Fibroblast of lung (primary cell): ENCODE results near the gene HSD3B7. TPM values are rescaled to one million over a fixed set of nuclear protein-coding genes. Genes with fewer than 3 reads are reported as not detected.

Experiments used
- DNase-seq, 2 donors: peaks; one replicate each; pipeline versions ENCODE4 v3.0.0 to v3.0.0-alpha.2; 2010; ENCODE audit warnings: low read depth in 2 of 2
- H2AFZ ChIP-seq: 2 replicates; pipeline ENCODE4 v1.5.1; 2012; ENCODE audit warnings: low read length, control low read depth, inconsistent platforms
- H3K27ac ChIP-seq: 2 replicates; pipeline ENCODE4 v1.5.1; 2011; ENCODE audit warnings: low read length, control low read depth; ENCODE audit not compliant: insufficient read depth
- H3K27me3 ChIP-seq: 2 replicates; pipeline ENCODE4 v1.5.1; 2011; ENCODE audit warnings: mild to moderate bottlenecking, low read length; ENCODE audit not compliant: control insufficient read depth, insufficient read depth
- H3K36me3 ChIP-seq: 2 replicates; pipeline ENCODE4 v1.5.1; 2011; ENCODE audit warnings: low read length; ENCODE audit not compliant: control insufficient read depth, insufficient read depth
- H3K4me1 ChIP-seq: 2 replicates; pipeline ENCODE4 v1.5.1; 2011; ENCODE audit warnings: low read length; ENCODE audit not compliant: control insufficient read depth, insufficient read depth; ENCODE audit errors: extremely low read depth
- H3K4me2 ChIP-seq: 2 replicates; pipeline ENCODE4 v1.5.1; 2011; ENCODE audit warnings: low read length, control low read depth; ENCODE audit not compliant: insufficient read depth; ENCODE audit errors: extremely low read depth
- H3K4me3 ChIP-seq, 4 experiments: fragments of 200-600 bp in 1 of 4; sonication (generic) in 1 of 4; replicated peaks in 1 of 4; 2 replicates each; pipeline ENCODE4 v1.5.1; 2011 to 2016; ENCODE audit warnings: low read length in 4 of 4, low read depth in 3 of 4, mild to moderate bottlenecking in 3 of 4, control low read depth in 2 of 4, inconsistent platforms in 1 of 4, mixed read lengths in 1 of 4; ENCODE audit not compliant: insufficient read depth in 1 of 4; ENCODE audit errors: control extremely low read depth in 1 of 4
- H3K79me2 ChIP-seq: 2 replicates; pipeline ENCODE4 v1.5.1; 2012; ENCODE audit warnings: mild to moderate bottlenecking, low read length, inconsistent platforms; ENCODE audit not compliant: control insufficient read depth, insufficient read depth
- H3K9ac ChIP-seq: 2 replicates; pipeline ENCODE4 v1.5.1; 2011; ENCODE audit warnings: mild to moderate bottlenecking, low read length, control low read depth; ENCODE audit not compliant: insufficient read depth
- H3K9me3 ChIP-seq: 2 replicates; pipeline ENCODE4 v1.5.1; 2012; ENCODE audit warnings: low read depth, low read length; ENCODE audit not compliant: control insufficient read depth, insufficient read depth
- H4K20me1 ChIP-seq: 2 replicates; pipeline ENCODE4 v1.5.1; 2011; ENCODE audit warnings: low read length; ENCODE audit not compliant: control insufficient read depth, insufficient read depth; ENCODE audit errors: extremely low read depth
- EZH2 ChIP-seq: IDR thresholded peaks from 2 replicates; pipeline ENCODE4 v1.5.1; 2012; ENCODE audit warnings: low read length, control low read depth, mild to moderate bottlenecking; ENCODE audit errors: missing control alignments
- polyA plus RNA-seq, 2 donors: library from polyadenylated mRNA; depleted of rRNA in 1 of 2; stranded (reverse) in 1 of 2; unstranded in 1 of 2; fragments of >200 nt; gene quantifications; 2 replicates each; pipeline ENCODE4 v1.2.1, GENCODE V29; 2011 to 2012; ENCODE audit warnings: missing spikeins in 1 of 2
- total RNA-seq: library from RNA; depleted of rRNA; stranded (reverse); fragments of >200 nt; gene quantifications from 2 replicates; pipeline ENCODE4 v1.2.1, GENCODE V29; 2014
- TF ChIP-seq, protein P1 (sequence below), 2 donors: IDR thresholded peaks in 1 of 2; conservative IDR thresholded peaks in 1 of 2; 1 replicate in 1 of 2; 2 replicates in 1 of 2; pipeline ENCODE4 v1.5.1; 2011 to 2012; ENCODE audit warnings: low read length in 2 of 2, control low read depth in 1 of 2, inconsistent platforms in 1 of 2, low read depth in 1 of 2, mild to moderate bottlenecking in 1 of 2

Gene HSD3B7
- total and polyA plus RNA-seq, 2 donors (not counting 1 experiment from before 2014, with no cell fraction given): 13.2 to 47.9 TPM

- Histone ChIP-seq H3K36me3 (no peaks in the 10 kb centered on the region), H3K27ac (no peak overlapping the region), H3K4me2 (no peak overlapping the region), H4K20me1 (no peaks in the 10 kb centered on the region), H3K9me3 (no peaks in the 10 kb centered on the region), H3K4me3 (no peak overlapping the region), H3K27me3 (no peaks in the 10 kb centered on the region), H2AFZ (no peak overlapping the region), H3K9ac (no peak overlapping the region), H3K79me2 (no peaks in the 10 kb centered on the region), H3K4me1 (no peaks in the 10 kb centered on the region)
- TF ChIP-seq, protein P1, sequence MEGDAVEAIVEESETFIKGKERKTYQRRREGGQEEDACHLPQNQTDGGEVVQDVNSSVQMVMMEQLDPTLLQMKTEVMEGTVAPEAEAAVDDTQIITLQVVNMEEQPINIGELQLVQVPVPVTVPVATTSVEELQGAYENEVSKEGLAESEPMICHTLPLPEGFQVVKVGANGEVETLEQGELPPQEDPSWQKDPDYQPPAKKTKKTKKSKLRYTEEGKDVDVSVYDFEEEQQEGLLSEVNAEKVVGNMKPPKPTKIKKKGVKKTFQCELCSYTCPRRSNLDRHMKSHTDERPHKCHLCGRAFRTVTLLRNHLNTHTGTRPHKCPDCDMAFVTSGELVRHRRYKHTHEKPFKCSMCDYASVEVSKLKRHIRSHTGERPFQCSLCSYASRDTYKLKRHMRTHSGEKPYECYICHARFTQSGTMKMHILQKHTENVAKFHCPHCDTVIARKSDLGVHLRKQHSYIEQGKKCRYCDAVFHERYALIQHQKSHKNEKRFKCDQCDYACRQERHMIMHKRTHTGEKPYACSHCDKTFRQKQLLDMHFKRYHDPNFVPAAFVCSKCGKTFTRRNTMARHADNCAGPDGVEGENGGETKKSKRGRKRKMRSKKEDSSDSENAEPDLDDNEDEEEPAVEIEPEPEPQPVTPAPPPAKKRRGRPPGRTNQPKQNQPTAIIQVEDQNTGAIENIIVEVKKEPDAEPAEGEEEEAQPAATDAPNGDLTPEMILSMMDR (conservative IDR thresholded peaks at IDR 0.05 in 1 of 2, IDR thresholded peaks at IDR 0.05 in 1 of 2; ENCODE audit: low read depth in 1 of 2, low read length in 2 of 2): no peak
- TF ChIP-seq EZH2: no peak
- DNase-seq: no peak
Measured at GRCh38 chr16:31023627-31024226, 38.7 kb downstream of the HSD3B7 start.

GRCh38 chr16:31025339-31025738 lies 40.3 kb downstream of the HSD3B7 start:
- H3K4me1 ChIP-seq: no peaks in the 10 kb centered on the region
- H2AFZ ChIP-seq: no peak overlapping the region
- H3K9me3 ChIP-seq: no peaks in the 10 kb centered on the region
- H3K27ac ChIP-seq: no peak overlapping the region
- no peak overlapping the region for H3K9ac ChIP-seq
- H3K36me3 ChIP-seq: no peaks in the 10 kb centered on the region
- H3K4me3 ChIP-seq: no peak overlapping the region
- no peak for DNase-seq
- no peaks in the 10 kb centered on the region for H4K20me1 ChIP-seq
- no peaks in the 10 kb centered on the region for H3K27me3 ChIP-seq
- H3K4me2 ChIP-seq: no peak overlapping the region
- no peaks in the 10 kb centered on the region for H3K79me2 ChIP-seq
- TF ChIP-seq, protein P1 (conservative IDR thresholded peaks at IDR 0.05 in 1 of 2, IDR thresholded peaks at IDR 0.05 in 1 of 2; ENCODE audit: low read depth in 1 of 2, low read length in 2 of 2): no peak
- TF ChIP-seq EZH2: no peak

DNA sequence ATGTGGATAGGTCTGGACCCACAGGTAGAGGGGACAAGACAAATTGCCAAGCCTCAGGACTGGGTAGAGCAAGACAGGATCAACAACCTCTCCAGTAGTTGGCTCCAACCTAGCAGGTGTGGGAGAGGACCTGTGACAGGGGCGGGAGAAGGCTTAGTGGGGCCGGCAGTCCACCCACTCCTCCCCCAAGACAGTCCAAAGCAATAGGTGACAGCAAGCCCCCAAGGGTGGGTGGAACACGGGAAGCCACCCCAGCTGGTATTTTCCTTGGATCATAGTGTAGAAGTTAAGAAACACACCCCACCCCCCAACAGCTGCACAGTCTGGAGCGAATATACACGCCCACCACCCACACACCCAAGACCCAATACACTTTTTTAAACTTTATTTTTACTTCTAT lies 44.3 kb downstream of the HSD3B7 start:
- Histone ChIP-seq H3K9me3 (no peaks in the 10 kb centered on the region), H3K79me2 (peaks cover 6% of the 10 kb centered on the region), H3K27me3 (no peaks in the 10 kb centered on the region), H3K4me2 (no peak overlapping the region), H3K9ac (no peak overlapping the region), H3K4me3 (no peak overlapping the region), H3K27ac (no peak overlapping the region), H2AFZ (no peak overlapping the region), H4K20me1 (no peaks in the 10 kb centered on the region), H3K4me1 (peaks cover under 1% of the 10 kb centered on the region), H3K36me3 (no peaks in the 10 kb centered on the region)
- no peak for TF ChIP-seq EZH2
- TF ChIP-seq, protein P1 (conservative IDR thresholded peaks at IDR 0.05 in 1 of 2, IDR thresholded peaks at IDR 0.05 in 1 of 2; ENCODE audit: low read depth in 1 of 2, low read length in 2 of 2): no peak
- DNase-seq: no peak
